PC-3 (cell line): ENCODE measurements around the gene GPR107.

ENCODE experiments used
- EZH2 ChIP-seq: fragments of 300-600 bp; sonication (generic); IDR thresholded peaks from one replicate; pipeline ENCODE4 v1.6.1; 2017; ENCODE audit warnings: antibody characterized with exemption, mild to moderate bottlenecking, low read length; ENCODE audit not compliant: unreplicated experiment
- TF ChIP-seq, protein P1 (sequence below): fragments of 300-600 bp; sonication (generic); conservative IDR thresholded peaks from 2 replicates; pipeline ENCODE4 v1.5.1; 2017; ENCODE audit warnings: antibody characterized with exemption, low read depth, mild to moderate bottlenecking, low read length

GRCh38 chr9:130008538-130008937 is 45.2 kb upstream of the GPR107 start:
- TF ChIP-seq, protein P1, sequence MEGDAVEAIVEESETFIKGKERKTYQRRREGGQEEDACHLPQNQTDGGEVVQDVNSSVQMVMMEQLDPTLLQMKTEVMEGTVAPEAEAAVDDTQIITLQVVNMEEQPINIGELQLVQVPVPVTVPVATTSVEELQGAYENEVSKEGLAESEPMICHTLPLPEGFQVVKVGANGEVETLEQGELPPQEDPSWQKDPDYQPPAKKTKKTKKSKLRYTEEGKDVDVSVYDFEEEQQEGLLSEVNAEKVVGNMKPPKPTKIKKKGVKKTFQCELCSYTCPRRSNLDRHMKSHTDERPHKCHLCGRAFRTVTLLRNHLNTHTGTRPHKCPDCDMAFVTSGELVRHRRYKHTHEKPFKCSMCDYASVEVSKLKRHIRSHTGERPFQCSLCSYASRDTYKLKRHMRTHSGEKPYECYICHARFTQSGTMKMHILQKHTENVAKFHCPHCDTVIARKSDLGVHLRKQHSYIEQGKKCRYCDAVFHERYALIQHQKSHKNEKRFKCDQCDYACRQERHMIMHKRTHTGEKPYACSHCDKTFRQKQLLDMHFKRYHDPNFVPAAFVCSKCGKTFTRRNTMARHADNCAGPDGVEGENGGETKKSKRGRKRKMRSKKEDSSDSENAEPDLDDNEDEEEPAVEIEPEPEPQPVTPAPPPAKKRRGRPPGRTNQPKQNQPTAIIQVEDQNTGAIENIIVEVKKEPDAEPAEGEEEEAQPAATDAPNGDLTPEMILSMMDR: no peak
- no peak for TF ChIP-seq EZH2
